Measurements from ENCODE around the gene TSPAN14.

- TF ChIP-seq CTCF (conservative IDR thresholded peaks at IDR 0.05; ENCODE audit: low read depth, low read length), result no peak
- TF ChIP-seq EZH2phosphoT487 (IDR thresholded peaks at IDR 0.05; ENCODE audit: borderline replicate concordance, low read length), result no peak
These were observed 58.0 kb downstream of the TSPAN14 start for GRCh38 chr10:80512031-80512526.

Measured in PC-3 (cell line).